Astrocyte of the cerebellum (primary cell): ENCODE results near the gene ACOT12.
A peak's percentile ranks its signal among the peaks of the same experiment; 100 is the strongest.

Source experiments
- DNase-seq: peaks from one replicate; pipeline ENCODE4 v3.0.0-alpha.2; 2011; ENCODE audit warnings: low read depth
- H3K4me3 ChIP-seq: 2 replicates; pipeline ENCODE4 v1.5.1; 2011; ENCODE audit warnings: mild to moderate bottlenecking, low read depth, low read length, moderate library complexity
- CTCF ChIP-seq: IDR thresholded peaks from 2 replicates; pipeline ENCODE4 v1.5.1; 2012; ENCODE audit warnings: low read length, low read depth, moderate library complexity, mild to moderate bottlenecking; ENCODE audit errors: missing control alignments
- in situ Hi-C: cut with HindIII; loops from 2 replicates; pipeline ENCODE4 v1.10.0; 2017; ENCODE audit warnings: low sequenced_read_pairs

The ACOT12 gene

DNA sequence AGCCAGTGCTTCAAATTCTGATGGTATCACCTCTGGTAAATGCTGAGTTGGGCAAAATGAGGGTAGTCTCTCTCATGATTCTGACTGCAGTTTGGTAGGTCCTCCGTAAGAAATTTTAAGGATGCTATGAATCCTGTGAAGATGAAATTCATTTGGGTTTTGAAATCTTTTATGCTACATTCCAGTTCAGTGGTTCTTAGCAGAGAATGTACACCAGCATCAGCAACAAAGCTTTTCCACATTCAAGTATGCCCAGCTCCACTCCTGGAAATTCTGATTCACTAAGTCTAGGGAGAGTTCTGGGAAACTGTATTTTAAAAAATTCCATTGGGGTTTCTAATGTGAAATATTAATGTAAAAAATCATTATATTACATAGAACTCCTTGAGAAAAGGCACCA lies 33.6 kb upstream of the ACOT12 start:
- TF ChIP-seq CTCF: no peak
- DNase-seq: no peak
- no peak overlapping the region for H3K4me3 ChIP-seq
- in situ Hi-C loops: loop anchor here (25.0 kb wide), 1 partner anchor 810 kb away; no protein-coding TSS in a partner anchor

GRCh38 chr5:81426359-81427030 lies 32.6 kb upstream of the ACOT12 start:
- no peak for DNase-seq
- TF ChIP-seq CTCF: no peak
- in situ Hi-C loops: loop anchor here (25.0 kb wide), 1 partner anchor 811 kb away; no protein-coding TSS in a partner anchor
- no peak overlapping the region for H3K4me3 ChIP-seq

DNA sequence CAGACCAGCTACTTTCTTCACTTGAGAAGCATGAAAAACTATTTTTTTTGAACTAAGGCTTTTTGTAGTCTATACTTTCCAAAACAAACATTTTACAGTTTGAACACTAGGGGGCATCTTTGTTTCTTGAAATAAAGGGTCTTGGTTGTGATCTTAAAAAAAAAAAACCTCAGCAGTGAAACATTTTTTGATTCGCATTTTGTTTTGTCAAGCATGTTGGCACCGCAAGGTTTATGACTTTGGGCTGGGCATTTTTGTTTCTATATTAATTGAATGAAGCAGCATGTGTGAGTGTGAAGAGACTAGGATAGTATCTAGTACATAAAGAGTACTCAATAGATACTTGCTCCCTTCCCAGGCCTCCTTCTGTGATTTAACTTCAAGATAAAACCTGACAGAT lies 31.6 kb upstream of the ACOT12 start:
- no peak overlapping the region for H3K4me3 ChIP-seq
- in situ Hi-C loops: loop anchor here (25.0 kb wide), 1 partner anchor 812 kb away; no protein-coding TSS in a partner anchor
- TF ChIP-seq CTCF: peak; percentile 29
- DNase-seq: peak; percentile 34

DNA sequence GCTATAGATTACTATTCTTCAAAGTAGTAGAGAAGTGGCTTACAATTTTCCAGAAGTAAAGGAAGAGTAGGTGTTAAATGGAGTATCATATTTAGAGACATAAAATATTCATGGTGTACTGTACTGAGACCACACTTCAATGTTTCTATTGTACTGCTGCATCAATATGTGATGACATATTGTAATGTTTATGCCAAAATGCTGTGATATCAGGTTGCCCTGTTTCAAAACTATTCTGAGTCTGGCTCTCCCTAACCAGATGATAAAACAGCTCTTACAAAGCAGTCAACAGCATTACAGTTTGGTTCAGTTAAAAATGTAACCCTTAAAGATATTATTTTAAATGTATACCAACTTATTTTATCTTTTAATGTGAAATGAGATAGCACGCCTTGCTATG lies 30.8 kb upstream of the ACOT12 start:
- TF ChIP-seq CTCF: no peak
- no peak overlapping the region for H3K4me3 ChIP-seq
- in situ Hi-C loops: loop anchor here (25.0 kb wide), 1 partner anchor 813 kb away; no protein-coding TSS in a partner anchor
- no peak for DNase-seq

GRCh38 chr5:81422671-81423070 lies 28.7 kb upstream of the ACOT12 start:
- DNase-seq: peak; percentile 66
- no peak for TF ChIP-seq CTCF
- H3K4me3 ChIP-seq: no peak overlapping the region
- in situ Hi-C loops: no loop called here

- TF ChIP-seq CTCF: no peak
- H3K4me3 ChIP-seq: no peak overlapping the region
- peak; percentile 93 for DNase-seq
- in situ Hi-C loops: no loop called here
These were observed 26.2 kb upstream of the ACOT12 start for GRCh38 chr5:81420039-81420667.
